CD8-positive, alpha-beta memory T cell (primary cell): ENCODE results near the gene ZNF664. TPM values are rescaled to one million over a fixed set of nuclear protein-coding genes. Genes with fewer than 3 reads are reported as not detected.

Experiments used
- CTCF ChIA-PET: fragments of 350-600 bp; sonication (Branson Sonifier 250); formaldehyde crosslinking; loops from one replicate; lab custom pipeline; 2021; ENCODE audit warnings: antibody characterized with exemption; lab: Charles Lee
- POLR2A ChIA-PET: fragments of 350-600 bp; sonication (Branson Sonifier 250); formaldehyde crosslinking; loops from one replicate; lab custom pipeline; 2021; ENCODE audit warnings: antibody characterized with exemption; lab: Charles Lee
- DNase-seq, 5 donors: peaks; one replicate each; pipeline versions ENCODE4 v3.0.0 to v3.0.0-alpha.2; 2020 to 2022; ENCODE audit warnings: mixed read lengths in 1 of 5
- H3K27ac ChIP-seq: one replicate; pipeline ENCODE4 v1.7.0; 2013; ENCODE audit warnings: low read depth, mild to moderate bottlenecking, low read length, moderate library complexity
- H3K27me3 ChIP-seq: 2 replicates; pipeline ENCODE4 v1.7.0; 2013; ENCODE audit warnings: low read length, mild to moderate bottlenecking; ENCODE audit not compliant: insufficient read depth, poor library complexity, severe bottlenecking
- H3K36me3 ChIP-seq: 2 replicates; pipeline ENCODE4 v1.7.0; 2013; ENCODE audit warnings: mild to moderate bottlenecking, low read length, moderate library complexity; ENCODE audit not compliant: insufficient read depth
- H3K4me1 ChIP-seq: 2 replicates; pipeline ENCODE4 v1.7.0; 2013; ENCODE audit warnings: mild to moderate bottlenecking, low read length, moderate library complexity; ENCODE audit not compliant: insufficient read depth
- H3K4me3 ChIP-seq: 2 replicates; pipeline ENCODE4 v1.7.0; 2013; ENCODE audit warnings: mild to moderate bottlenecking, low read length
- H3K9me3 ChIP-seq: 2 replicates; pipeline ENCODE4 v1.7.0; 2013; ENCODE audit warnings: mild to moderate bottlenecking, low read length
- H3K27ac Mint-ChIP-seq, 8 donors: one replicate each; pipeline ENCODE4 v1.8.0; 2020 to 2021; ENCODE audit warnings: mixed read lengths in 8 of 8, mild to moderate bottlenecking in 6 of 8, inconsistent platforms in 3 of 8, moderate library complexity in 3 of 8
- H3K27me3 Mint-ChIP-seq, 2 donors: one replicate each; pipeline ENCODE4 v1.8.0; 2020 to 2021; ENCODE audit warnings: mixed read lengths in 2 of 2, mild to moderate bottlenecking in 1 of 2, moderate library complexity in 1 of 2
- H3K36me3 Mint-ChIP-seq, 3 donors: one replicate each; pipeline ENCODE4 v1.8.0; 2020 to 2021; ENCODE audit warnings: mixed read lengths in 3 of 3, inconsistent platforms in 1 of 3, mild to moderate bottlenecking in 1 of 3
- H3K4me1 Mint-ChIP-seq, 3 donors: one replicate each; pipeline ENCODE4 v1.8.0; 2020 to 2021; ENCODE audit warnings: mixed read lengths in 3 of 3, inconsistent platforms in 1 of 3, mild to moderate bottlenecking in 1 of 3
- H3K4me3 Mint-ChIP-seq, 7 donors: one replicate each; pipeline ENCODE4 v1.8.0; 2020 to 2021; ENCODE audit warnings: mixed read lengths in 7 of 7, mild to moderate bottlenecking in 6 of 7, moderate library complexity in 4 of 7, inconsistent platforms in 2 of 7
- H3K9me3 Mint-ChIP-seq, 5 donors: one replicate each; pipeline ENCODE4 v1.8.0; 2020 to 2022; ENCODE audit warnings: mixed read lengths in 5 of 5, mild to moderate bottlenecking in 3 of 5, moderate library complexity in 2 of 5, inconsistent platforms in 1 of 5
- polyA plus RNA-seq: library from polyadenylated mRNA; unstranded; fragments of 300-500 nt; fragmentation: Illumina TruSeq; gene quantifications from one replicate; pipeline ENCODE4 v1.2.3, GENCODE V29; 2021
- total RNA-seq, 2 experiments: library from RNA; stranded (reverse); gene quantifications; one replicate each; pipeline ENCODE4 v1.2.3, GENCODE V29; 2021

The ZNF664 gene
- total and polyA plus RNA-seq, 3 experiments from 2014 or later: 10.8 to 75.8 (median 73.0) TPM

DNA sequence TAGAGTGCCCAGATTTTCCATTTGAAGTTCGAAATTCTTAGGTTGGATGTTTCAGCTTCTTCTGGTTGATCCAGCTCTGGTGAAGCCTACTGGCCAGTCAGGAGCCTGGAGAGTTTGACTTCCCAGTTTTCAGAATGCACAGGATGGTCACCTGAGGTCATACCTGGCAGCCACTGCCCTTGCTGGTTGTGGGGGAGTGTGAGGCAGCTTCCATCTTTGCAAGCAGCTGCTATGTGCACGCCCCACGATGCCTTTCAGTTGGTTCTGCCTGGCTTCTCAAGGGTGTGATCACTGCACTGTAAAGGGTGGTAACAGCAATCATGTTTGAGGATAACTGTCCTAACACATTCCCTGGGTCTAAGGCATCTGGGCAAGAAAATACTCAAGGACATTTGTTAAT lies 15.8 kb upstream of the ZNF664 start:
- H3K27ac ChIP-seq: no peak overlapping the region
- H3K36me3 Mint-ChIP-seq: peaks cover 0 to 18% (median 0%) of the 10 kb centered on the region in 3 donors
- H3K4me3 ChIP-seq: no peak overlapping the region
- CTCF ChIA-PET: no interaction called here
- peak overlapping the region in 1 of 8 donors; percentile 46 for H3K27ac Mint-ChIP-seq
- no peaks in the 10 kb centered on the region for H3K4me1 ChIP-seq
- POLR2A ChIA-PET: no interaction called here
- H3K27me3 Mint-ChIP-seq: no peaks in the 10 kb centered on the region
- no peaks in the 10 kb centered on the region for H3K36me3 ChIP-seq
- no peaks in the 10 kb centered on the region for H3K27me3 ChIP-seq
- H3K9me3 Mint-ChIP-seq: no peaks in the 10 kb centered on the region
- H3K4me3 Mint-ChIP-seq: no peak overlapping the region
- no peak for DNase-seq
- H3K4me1 Mint-ChIP-seq: peaks cover 0 to 3% (median 0%) of the 10 kb centered on the region in 3 donors
- no peaks in the 10 kb centered on the region for H3K9me3 ChIP-seq

DNA sequence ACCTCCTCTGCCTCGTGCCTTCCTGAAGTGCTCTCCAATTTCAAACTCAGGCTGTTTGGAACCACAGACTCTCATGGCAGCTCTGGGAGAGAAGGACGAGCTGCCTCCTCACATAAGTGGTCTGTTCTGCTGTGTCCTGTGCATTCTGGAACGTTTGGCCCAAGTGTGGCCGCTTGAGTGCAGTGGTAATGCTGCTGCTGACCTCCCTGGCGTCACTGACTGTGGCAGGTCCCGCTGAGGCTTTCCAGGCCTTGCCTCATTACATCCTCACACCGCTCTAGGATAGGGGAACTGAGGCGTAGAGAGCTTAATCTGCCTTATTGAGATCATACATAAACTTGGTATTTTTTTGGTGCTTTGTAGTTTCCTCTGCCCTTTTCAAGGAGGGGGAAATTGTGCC lies 14.6 kb upstream of the ZNF664 start:
- Mint-ChIP-seq H3K9me3 (no peaks in the 10 kb centered on the region), H3K27me3 (no peaks in the 10 kb centered on the region), H3K4me3 (no peak overlapping the region), H3K4me1 (peaks cover 0 to 4% (median 0%) of the 10 kb centered on the region in 3 donors), H3K36me3 (peaks cover 0 to 20% (median 0%) of the 10 kb centered on the region in 3 donors), H3K27ac (no peak overlapping the region)
- Histone ChIP-seq H3K9me3 (no peaks in the 10 kb centered on the region), H3K4me3 (no peak overlapping the region), H3K27me3 (no peaks in the 10 kb centered on the region), H3K36me3 (no peaks in the 10 kb centered on the region), H3K4me1 (no peaks in the 10 kb centered on the region), H3K27ac (no peak overlapping the region)
- POLR2A ChIA-PET: no interaction called here
- CTCF ChIA-PET: interaction anchor here (1.9 kb wide), 1 partner anchor 26 kb away, joined by 5 read pairs; no protein-coding TSS in a partner anchor
- DNase-seq: no peak

DNA sequence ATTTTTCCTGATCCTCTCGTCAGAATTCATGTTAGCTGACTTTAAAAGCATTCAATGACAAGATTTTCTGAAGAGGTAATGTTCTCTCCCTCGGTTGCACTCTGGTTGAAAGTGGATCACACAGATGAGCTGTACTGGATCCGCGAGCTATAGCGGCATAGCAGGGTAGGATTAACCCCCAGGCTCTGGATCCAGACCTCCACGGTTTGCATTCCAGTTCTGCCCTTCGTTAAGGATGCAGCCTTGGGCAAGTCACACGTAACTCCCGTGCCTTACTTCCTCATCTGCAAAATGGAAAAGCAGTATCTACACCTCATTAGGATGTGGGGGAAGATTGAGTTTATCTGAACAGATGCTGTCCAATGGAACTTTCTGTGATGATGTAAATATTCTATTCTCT lies 14.1 kb upstream of the ZNF664 start:
- no peak overlapping the region for H3K4me3 ChIP-seq
- H3K9me3 Mint-ChIP-seq: no peaks in the 10 kb centered on the region
- ChIA-PET CTCF (interaction anchor here (1.9 kb wide), 1 partner anchor 25 kb away, joined by 5 read pairs; no protein-coding TSS in a partner anchor), POLR2A (no interaction called here)
- peaks cover 0 to 4% (median 0%) of the 10 kb centered on the region in 3 donors for H3K4me1 Mint-ChIP-seq
- H3K36me3 Mint-ChIP-seq: peaks cover 0 to 20% (median 0%) of the 10 kb centered on the region in 3 donors
- H3K27me3 Mint-ChIP-seq: no peaks in the 10 kb centered on the region
- H3K36me3 ChIP-seq: no peaks in the 10 kb centered on the region
- H3K27me3 ChIP-seq: no peaks in the 10 kb centered on the region
- H3K27ac ChIP-seq: no peak overlapping the region
- H3K27ac Mint-ChIP-seq: peak overlapping the region in 1 of 8 donors; percentile 17
- no peaks in the 10 kb centered on the region for H3K4me1 ChIP-seq
- no peak for DNase-seq
- H3K9me3 ChIP-seq: no peaks in the 10 kb centered on the region
- no peak overlapping the region for H3K4me3 Mint-ChIP-seq

DNA sequence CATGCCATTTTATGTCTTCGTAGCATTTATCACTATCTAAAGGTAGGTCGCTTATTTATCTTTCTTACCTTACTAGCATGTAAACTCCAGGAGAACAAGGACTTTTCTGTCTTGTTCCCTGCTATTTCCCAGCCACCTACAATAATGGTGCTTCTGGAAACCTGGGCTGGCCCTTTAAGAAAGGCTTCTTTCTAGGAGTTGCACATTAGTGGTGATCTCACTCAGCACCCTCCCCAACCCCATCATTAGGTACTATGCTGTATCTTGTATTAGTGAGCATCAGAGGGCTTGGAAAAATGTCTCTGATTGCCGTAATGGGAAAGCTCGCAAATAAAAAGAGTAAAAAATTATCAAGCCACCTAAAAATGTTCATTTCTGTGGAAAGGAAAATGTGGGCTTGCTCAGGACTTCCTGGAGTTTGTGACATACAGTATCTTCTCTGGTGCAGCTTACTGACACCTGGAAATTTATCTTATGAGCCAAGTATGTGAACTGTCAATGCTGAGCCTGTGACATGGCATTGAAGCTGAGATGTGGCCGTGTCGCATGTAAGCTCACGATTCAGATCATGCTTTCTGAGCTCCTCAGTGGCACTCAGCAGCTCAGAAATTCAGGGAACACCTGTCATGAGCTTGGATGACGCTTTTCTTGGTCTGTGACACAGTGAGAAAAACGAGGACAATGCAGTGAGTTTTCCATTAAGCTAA lies 12.8 kb upstream of the ZNF664 start:
- H3K27ac ChIP-seq: no peak overlapping the region
- Mint-ChIP-seq H3K9me3 (no peaks in the 10 kb centered on the region), H3K36me3 (peaks cover 0 to 20% (median 2%) of the 10 kb centered on the region in 3 donors), H3K27ac (no peak overlapping the region), H3K27me3 (no peaks in the 10 kb centered on the region), H3K4me3 (no peak overlapping the region), H3K4me1 (peaks cover 0 to 4% (median 0%) of the 10 kb centered on the region in 3 donors)
- H3K4me1 ChIP-seq: no peaks in the 10 kb centered on the region
- no peaks in the 10 kb centered on the region for H3K9me3 ChIP-seq
- no peaks in the 10 kb centered on the region for H3K36me3 ChIP-seq
- ChIA-PET POLR2A (no interaction called here), CTCF (interaction anchor here (1.9 to 2.0 kb wide), 2 partner anchors 12 to 24 kb away, joined by 5 read pairs; no protein-coding TSS in a partner anchor)
- no peak overlapping the region for H3K4me3 ChIP-seq
- no peaks in the 10 kb centered on the region for H3K27me3 ChIP-seq
- no peak for DNase-seq

DNA sequence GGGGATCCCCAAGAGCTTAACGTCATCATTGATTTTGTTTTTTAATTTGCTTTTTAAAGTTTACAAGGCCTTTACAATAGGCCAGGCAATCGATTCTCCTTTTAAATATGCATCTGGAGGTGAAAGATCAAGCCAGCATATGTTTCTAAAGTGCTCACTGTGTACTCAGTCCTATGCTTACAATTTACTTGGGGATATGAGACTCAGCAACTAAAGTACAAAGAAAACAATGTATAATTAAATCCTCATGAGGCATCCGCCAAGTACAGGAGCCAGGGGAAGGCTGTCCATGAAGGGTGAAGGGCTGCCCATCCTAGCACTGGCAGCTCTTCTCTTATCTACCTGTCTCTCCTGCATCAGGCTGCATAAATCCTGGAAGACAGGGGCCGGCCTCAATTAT lies 12.2 kb upstream of the ZNF664 start:
- no peaks in the 10 kb centered on the region for H3K9me3 Mint-ChIP-seq
- H3K27ac Mint-ChIP-seq: no peak overlapping the region
- H3K27me3 Mint-ChIP-seq: no peaks in the 10 kb centered on the region
- H3K4me1 Mint-ChIP-seq: peaks cover 0 to 4% (median 0%) of the 10 kb centered on the region in 3 donors
- H3K27me3 ChIP-seq: no peaks in the 10 kb centered on the region
- H3K36me3 ChIP-seq: no peaks in the 10 kb centered on the region
- no peak overlapping the region for H3K4me3 ChIP-seq
- no peak overlapping the region for H3K4me3 Mint-ChIP-seq
- peaks cover 0 to 23% (median 2%) of the 10 kb centered on the region in 3 donors for H3K36me3 Mint-ChIP-seq
- ChIA-PET POLR2A (no interaction called here), CTCF (interaction anchor here (2.0 kb wide), 1 partner anchor 11 kb away, joined by 5 read pairs; no protein-coding TSS in a partner anchor)
- no peak for DNase-seq
- no peak overlapping the region for H3K27ac ChIP-seq
- no peaks in the 10 kb centered on the region for H3K9me3 ChIP-seq
- no peaks in the 10 kb centered on the region for H3K4me1 ChIP-seq

DNA sequence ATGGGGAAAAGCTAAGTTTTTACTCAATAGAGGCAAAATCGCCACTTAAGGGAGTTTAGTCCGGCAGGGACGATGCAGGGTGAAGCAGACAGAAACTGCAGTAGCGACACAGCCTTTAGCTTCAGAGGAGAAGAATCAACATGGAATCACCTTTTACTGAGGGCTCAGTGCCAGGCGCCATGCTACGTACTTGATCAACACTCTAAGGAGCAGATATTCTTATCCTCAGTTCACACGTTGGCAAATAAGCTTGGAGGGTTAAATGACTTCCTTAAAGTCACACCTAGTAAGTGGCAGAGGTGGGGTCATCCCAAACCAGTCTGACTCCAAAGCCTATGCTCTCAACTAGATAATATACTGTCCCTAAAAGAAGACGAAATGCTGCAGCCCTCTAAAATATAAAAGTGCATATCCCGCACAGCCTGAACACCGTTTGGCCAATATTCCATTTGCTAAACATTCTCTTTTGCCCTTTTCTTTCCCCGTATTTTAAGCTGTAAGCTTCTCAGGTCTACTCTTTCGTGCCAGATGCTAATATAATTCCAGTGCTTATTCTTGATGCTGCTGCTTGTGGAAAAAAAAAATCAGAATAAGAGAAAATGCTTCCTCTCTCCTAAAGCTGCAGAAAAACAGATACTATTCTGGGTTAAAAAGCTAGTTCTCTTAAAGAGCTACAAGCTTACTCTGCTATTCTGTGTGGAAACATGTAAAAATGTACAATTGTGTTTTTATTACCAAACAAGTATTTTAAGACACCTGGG lies 11.2 kb upstream of the ZNF664 start:
- H3K4me3 Mint-ChIP-seq: peak overlapping the region in 1 of 7 donors; percentile 36
- CTCF ChIA-PET: interaction anchor here (1.6 kb wide), 1 partner anchor 57 kb away, joined by 4 read pairs; no protein-coding TSS in a partner anchor
- no peaks in the 10 kb centered on the region for H3K9me3 Mint-ChIP-seq
- POLR2A ChIA-PET: no interaction called here
- no peak overlapping the region for H3K27ac Mint-ChIP-seq
- Histone ChIP-seq H3K4me3 (no peak overlapping the region), H3K27ac (no peak overlapping the region), H3K4me1 (no peaks in the 10 kb centered on the region), H3K27me3 (no peaks in the 10 kb centered on the region), H3K9me3 (no peaks in the 10 kb centered on the region), H3K36me3 (no peaks in the 10 kb centered on the region)
- H3K36me3 Mint-ChIP-seq: peaks cover 0 to 25% (median 2%) of the 10 kb centered on the region in 3 donors
- DNase-seq: no peak
- peaks cover 0 to 4% (median 0%) of the 10 kb centered on the region in 3 donors for H3K4me1 Mint-ChIP-seq
- no peaks in the 10 kb centered on the region for H3K27me3 Mint-ChIP-seq

DNA sequence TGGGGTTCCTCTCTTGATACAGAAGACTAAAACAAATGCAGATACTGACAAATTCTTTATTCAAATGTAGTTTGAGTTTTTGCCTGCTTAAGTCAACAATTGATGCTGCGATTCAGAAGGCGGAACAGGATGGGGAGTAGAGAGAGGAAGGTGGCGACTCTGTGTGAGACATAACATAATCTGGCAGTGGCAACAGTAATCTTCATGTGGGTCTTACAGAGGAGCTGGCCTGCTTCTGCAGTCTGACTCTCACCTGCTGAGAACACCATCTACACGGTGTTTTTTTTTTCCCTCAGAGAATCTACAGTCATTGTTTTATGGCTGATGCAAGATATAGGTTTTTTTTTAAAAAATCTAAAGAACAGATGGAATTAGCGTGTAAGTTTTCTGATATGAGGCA lies 10.5 kb upstream of the ZNF664 start:
- no peaks in the 10 kb centered on the region for H3K9me3 Mint-ChIP-seq
- Histone ChIP-seq H3K27ac (no peak overlapping the region), H3K36me3 (no peaks in the 10 kb centered on the region), H3K9me3 (no peaks in the 10 kb centered on the region), H3K27me3 (no peaks in the 10 kb centered on the region), H3K4me3 (no peak overlapping the region), H3K4me1 (no peaks in the 10 kb centered on the region)
- H3K27me3 Mint-ChIP-seq: no peaks in the 10 kb centered on the region
- no peak overlapping the region for H3K4me3 Mint-ChIP-seq
- peak overlapping the region in 1 of 8 donors; percentile 67 for H3K27ac Mint-ChIP-seq
- ChIA-PET POLR2A (no interaction called here), CTCF (interaction anchor here (1.6 kb wide), 1 partner anchor 58 kb away, joined by 4 read pairs; no protein-coding TSS in a partner anchor)
- peaks cover under 1 to 8% (median 6%) of the 10 kb centered on the region in 3 donors for H3K4me1 Mint-ChIP-seq
- no peak for DNase-seq
- peaks cover 0 to 26% (median 2%) of the 10 kb centered on the region in 3 donors for H3K36me3 Mint-ChIP-seq
